Right renal pelvis (tissue), 4 donors: ENCODE results near the gene STARD4. TPM values are rescaled to one million over a fixed set of nuclear protein-coding genes. Genes with fewer than 3 reads are reported as not detected.

Experiments
- DNase-seq, 4 donors: peaks; one replicate each; pipeline ENCODE4 v3.0.0-alpha.2; 2013; ENCODE audit warnings: low read depth in 4 of 4, low spot score in 3 of 4, missing footprints in 1 of 4
- polyA plus RNA-seq, 4 donors: library from polyadenylated mRNA; unstranded; fragments of 120-200 nt; gene quantifications; one replicate each; pipeline ENCODE4 v1.2.1, GENCODE V29; 2013; ENCODE audit not compliant: insufficient read length in 4 of 4

Gene STARD4
- polyA plus RNA-seq: 10 to 100 TPM; 19.1 to 27.6 (median 25.3) TPM

- peak; percentile 76 to 87 (median 86) for DNase-seq
Observed at GRCh38 chr5:111512375-111513130, at the start of gene STARD4. STARD4 (minus strand) TSS chr5:111512535; CDS start chr5:111507433, 5,102 bp downstream.

- no peak for DNase-seq
Observed at GRCh38 chr5:111559680-111560079, 47.3 kb upstream of the STARD4 start.

- no peak for DNase-seq
Observed at GRCh38 chr5:111557686-111558085, 45.4 kb upstream of the STARD4 start.

GRCh38 chr5:111557111-111557510, 44.8 kb upstream of the STARD4 start:
- no peak for DNase-seq

GRCh38 chr5:111556501-111556900, 44.2 kb upstream of the STARD4 start:
- DNase-seq: no peak

- DNase-seq: no peak
Observed at GRCh38 chr5:111555760-111556159, 43.4 kb upstream of the STARD4 start.

GRCh38 chr5:111553868-111554267, 41.5 kb upstream of the STARD4 start:
- DNase-seq: no peak

- no peak for DNase-seq
Observed at GRCh38 chr5:111552896-111553295, 40.6 kb upstream of the STARD4 start.

- DNase-seq: no peak
Observed at GRCh38 chr5:111552492-111552891, 40.2 kb upstream of the STARD4 start.

- DNase-seq: no peak
Observed at GRCh38 chr5:111551569-111552275, 39.4 kb upstream of the STARD4 start.

GRCh38 chr5:111551161-111551560, 38.8 kb upstream of the STARD4 start:
- no peak for DNase-seq

- peak; percentile 79 to 88 (median 84) for DNase-seq
Observed at GRCh38 chr5:111550282-111551020, 38.1 kb upstream of the STARD4 start.

- DNase-seq: no peak
Observed at GRCh38 chr5:111548992-111549649, 36.8 kb upstream of the STARD4 start.

GRCh38 chr5:111548348-111548950, 36.1 kb upstream of the STARD4 start:
- no peak for DNase-seq

GRCh38 chr5:111545031-111545430, 32.7 kb upstream of the STARD4 start:
- no peak for DNase-seq

- no peak for DNase-seq
Observed at GRCh38 chr5:111537141-111538024, 25.0 kb upstream of the STARD4 start.

- no peak for DNase-seq
Observed at GRCh38 chr5:111535879-111536549, 23.7 kb upstream of the STARD4 start.

- DNase-seq: no peak
Observed at GRCh38 chr5:111532886-111533582, 20.7 kb upstream of the STARD4 start.
